ENCODE data around the gene UQCC5. TPM values are rescaled to one million over a fixed set of nuclear protein-coding genes. Genes with fewer than 3 reads are reported as not detected.
A peak's percentile ranks its signal among the peaks of the same experiment; 100 is the strongest.

UQCC5 gene
- total RNA-seq, 1 experiment from 2014 or later: 45.8 TPM

DNA sequence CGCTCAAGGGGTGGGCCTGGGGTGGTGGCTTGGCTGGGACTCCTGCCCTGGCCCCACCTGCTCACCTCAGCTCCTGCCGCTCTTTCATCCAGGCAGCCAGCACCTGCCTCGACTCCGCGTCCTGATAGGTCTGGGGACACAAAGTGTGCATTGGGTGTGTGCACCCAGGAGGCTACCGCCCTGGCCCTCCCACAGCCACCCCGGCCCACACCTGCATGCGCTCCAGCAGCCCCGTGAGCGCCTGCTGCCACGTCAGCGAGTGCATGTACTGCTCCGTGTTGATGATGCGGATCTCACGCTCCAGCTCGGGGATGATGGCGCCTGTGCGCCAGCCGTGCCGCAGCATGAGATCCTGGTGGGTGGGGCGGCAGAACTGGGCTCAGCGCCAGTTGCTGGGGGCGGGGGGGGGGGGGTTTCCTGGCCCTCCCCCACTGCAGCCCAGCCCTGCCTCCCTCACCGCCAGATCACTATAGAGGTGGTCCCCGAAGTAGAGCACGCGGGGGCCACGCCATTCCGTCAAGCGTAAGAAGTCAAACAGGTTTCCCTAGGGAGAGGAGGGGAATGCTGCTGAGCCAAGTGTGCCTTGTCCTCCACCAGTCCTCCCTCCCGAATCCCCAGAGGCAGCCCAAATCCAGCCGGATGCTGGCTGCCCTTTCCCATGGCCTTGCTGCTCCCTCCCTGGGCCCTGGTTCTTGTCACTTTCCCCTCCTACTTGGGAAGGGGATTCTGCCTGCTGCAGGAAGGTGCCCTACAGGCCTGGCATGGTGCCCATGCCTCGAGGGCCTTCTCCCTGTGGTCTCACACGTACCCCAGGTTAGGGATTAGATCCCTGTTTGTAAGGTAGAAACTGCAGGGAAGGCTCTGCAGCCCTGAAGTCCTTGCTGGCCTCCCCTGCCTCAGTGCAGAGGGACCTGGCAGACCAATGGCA lies 11.4 kb upstream of the UQCC5 start:
- Histone ChIP-seq H3K79me1 (ENCODE audit: insufficient read depth, low read depth, low read length, poor library complexity, severe bottlenecking) (no peaks in the 10 kb centered on the region), H2BK15ac (ENCODE audit: low read depth, low read length) (no peak overlapping the region), H2BK20ac (ENCODE audit: low read depth, low read length, poor library complexity, severe bottlenecking) (no peak overlapping the region), H2AK5ac (ENCODE audit: insufficient read length, low read length) (no peak overlapping the region), H3K9ac (ENCODE audit: extremely low read depth, insufficient read length, low read length) (no peak overlapping the region), H3K9me3 (ENCODE audit: control insufficient read depth, low read depth, low read length) (no peaks in the 10 kb centered on the region), H3K79me2 (ENCODE audit: insufficient read depth, low read length) (no peaks in the 10 kb centered on the region), H3K18ac (ENCODE audit: insufficient read length, low read depth, low read length) (no peak overlapping the region), H2BK5ac (ENCODE audit: insufficient read length, low read length) (no peak overlapping the region), H3K23me2 (ENCODE audit: insufficient read length, low read depth, low read length, poor library complexity, severe bottlenecking) (no peaks in the 10 kb centered on the region), H3K4me2 (ENCODE audit: insufficient read depth, insufficient read length, low read length) (no peak overlapping the region), H3K14ac (ENCODE audit: insufficient read depth, low read length) (no peak overlapping the region), H3K4ac (ENCODE audit: low read depth, low read length) (no peak overlapping the region), H3K27me3 (ENCODE audit: insufficient read depth, low read length) (no peaks in the 10 kb centered on the region), H3T11ph (ENCODE audit: low read length) (no peak overlapping the region), H4K91ac (ENCODE audit: insufficient read length, low read depth, low read length) (no peak overlapping the region), H3K4me1 (ENCODE audit: insufficient read depth, low read length) (no peaks in the 10 kb centered on the region), H4K20me1 (ENCODE audit: control insufficient read depth, insufficient read depth, insufficient read length) (no peaks in the 10 kb centered on the region), H2BK12ac (ENCODE audit: insufficient read length, low read depth, low read length) (no peak overlapping the region), H2AFZ (ENCODE audit: low read length) (no peak overlapping the region), H3K23ac (ENCODE audit: insufficient read length, low read depth, low read length) (no peak overlapping the region), H3K56ac (ENCODE audit: insufficient read length, low read depth, low read length) (no peak overlapping the region), H4K8ac (replicated peaks; ENCODE audit: insufficient read length, low read depth, low read length) (no peak overlapping the region), H2BK120ac (ENCODE audit: low read depth, low read length, poor library complexity, severe bottlenecking) (no peak overlapping the region), H4K5ac (ENCODE audit: insufficient read length, low read depth, low read length) (no peak overlapping the region), H3K27ac (ENCODE audit: insufficient read length, low read depth, low read length) (no peak overlapping the region)
- Mint-ChIP-seq H3K36me3 (ENCODE audit: insufficient read depth in 1 of 3, low read depth in 3 of 3) (peaks cover 28 to 63% (median 59%) of the 10 kb centered on the region in 3 experiments; a peak in 6 of 7 replicates), H3K9me3 (no peaks in the 10 kb centered on the region), H3K27ac (peak overlapping the region in 1 of 3 experiments; percentile 55; a peak in 1 of 7 replicates), H3K4me1 (no peaks in the 10 kb centered on the region), H3K27me3 (ENCODE audit: low read depth) (no peaks in the 10 kb centered on the region; the same call in 1 of the 2 replicates), H3K4me3 (no peak overlapping the region)
- no peak for DNase-seq
- TF ChIP-seq CTCF (conservative IDR thresholded peaks at IDR 0.05): no peak
- no CpG with 5 or more reads among the region's 34 CpGs for WGBS (ENCODE audit: extremely low coverage, insufficient read length, low lambda C conversion rate)

Data from H9 (cell line).